HL-60 (cell line): Measurements from ENCODE around the gene ATP13A5.

ENCODE experiments used
- CTCF ChIP-seq: IDR thresholded peaks from one replicate; pipeline ENCODE4 v1.5.1; 2011; ENCODE audit warnings: low read length, control low read depth, inconsistent platforms; ENCODE audit not compliant: insufficient read depth
- GABPA ChIP-seq: IDR thresholded peaks from 2 replicates; pipeline ENCODE4 v1.6.1; 2012; ENCODE audit warnings: low read depth
- POLR2AphosphoS5 ChIP-seq: IDR thresholded peaks from 2 replicates; pipeline ENCODE4 v1.6.1; 2012; ENCODE audit warnings: low read depth

DNA sequence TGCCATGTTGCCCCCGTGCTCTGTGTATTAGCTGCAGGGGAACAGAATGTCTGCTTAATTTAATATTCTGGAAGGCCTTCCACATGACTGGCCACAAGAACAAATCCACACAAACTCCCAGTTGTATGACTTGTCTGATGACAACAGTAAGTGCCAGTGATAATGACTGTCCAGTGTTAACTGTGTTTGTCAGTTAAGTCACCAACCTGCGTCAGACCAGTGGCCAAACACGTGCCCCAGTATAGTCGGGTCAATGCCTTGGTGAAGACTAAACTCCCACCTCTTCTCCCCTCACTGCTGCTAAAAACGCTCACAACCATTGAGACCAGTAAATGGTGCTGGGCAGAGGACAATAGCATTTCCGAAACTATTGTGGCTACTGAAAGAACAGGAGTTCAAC lies 9.8 kb upstream of the ATP13A5 start:
- TF ChIP-seq CTCF: no peak
- no peak for TF ChIP-seq GABPA
- no peak for TF ChIP-seq POLR2AphosphoS5
